ENCODE measurements around the gene TLK2.

DNA sequence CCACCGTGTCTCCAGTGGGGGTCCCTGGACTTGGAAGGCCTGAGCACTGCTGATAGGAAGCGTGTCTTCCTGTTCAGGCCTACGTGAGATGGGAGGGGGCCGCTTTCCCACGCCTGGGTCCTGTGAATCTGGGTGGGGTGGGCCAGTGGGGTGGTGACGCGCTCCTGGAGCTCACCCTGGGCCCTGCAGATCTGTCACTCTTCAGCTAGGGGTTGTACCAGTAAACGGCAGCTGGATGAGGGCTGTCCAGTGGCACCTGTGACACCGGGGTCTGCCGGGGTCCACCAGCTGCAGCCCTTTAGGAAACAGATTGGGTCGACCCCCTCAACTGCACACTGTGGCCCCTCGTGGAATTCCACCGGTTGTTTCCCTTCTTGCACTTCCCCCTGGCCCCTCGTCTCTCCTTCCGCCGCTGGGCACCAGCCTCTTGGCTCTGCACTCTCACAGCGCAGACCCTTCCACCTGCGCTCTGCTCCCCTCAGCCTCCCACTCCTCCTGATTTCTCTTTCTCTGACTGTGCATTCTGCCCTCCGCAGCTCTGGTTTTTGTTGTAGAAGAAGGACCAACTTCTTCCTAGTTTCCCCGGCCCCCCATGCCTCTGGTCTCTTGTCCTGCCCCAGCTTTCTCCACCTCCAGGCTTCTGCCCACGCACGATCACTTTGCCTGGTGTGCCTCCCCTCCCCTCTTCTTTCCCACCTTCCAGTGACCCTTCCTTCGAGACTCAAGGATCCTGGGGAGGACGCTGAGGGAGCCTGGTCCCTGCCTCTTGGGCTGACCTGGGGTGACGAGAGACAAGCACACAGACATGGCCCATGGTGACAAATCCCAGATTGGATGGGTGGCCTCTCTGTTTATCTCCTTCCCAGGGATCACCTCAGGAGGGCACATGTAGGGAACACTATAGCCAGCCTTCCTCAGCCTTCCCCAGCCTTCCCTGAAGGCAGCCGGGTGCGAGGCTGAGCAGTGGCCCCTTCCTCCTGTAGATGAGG is 153.6 kb downstream of the TLK2 start:
- TF ChIP-seq, protein P1, sequence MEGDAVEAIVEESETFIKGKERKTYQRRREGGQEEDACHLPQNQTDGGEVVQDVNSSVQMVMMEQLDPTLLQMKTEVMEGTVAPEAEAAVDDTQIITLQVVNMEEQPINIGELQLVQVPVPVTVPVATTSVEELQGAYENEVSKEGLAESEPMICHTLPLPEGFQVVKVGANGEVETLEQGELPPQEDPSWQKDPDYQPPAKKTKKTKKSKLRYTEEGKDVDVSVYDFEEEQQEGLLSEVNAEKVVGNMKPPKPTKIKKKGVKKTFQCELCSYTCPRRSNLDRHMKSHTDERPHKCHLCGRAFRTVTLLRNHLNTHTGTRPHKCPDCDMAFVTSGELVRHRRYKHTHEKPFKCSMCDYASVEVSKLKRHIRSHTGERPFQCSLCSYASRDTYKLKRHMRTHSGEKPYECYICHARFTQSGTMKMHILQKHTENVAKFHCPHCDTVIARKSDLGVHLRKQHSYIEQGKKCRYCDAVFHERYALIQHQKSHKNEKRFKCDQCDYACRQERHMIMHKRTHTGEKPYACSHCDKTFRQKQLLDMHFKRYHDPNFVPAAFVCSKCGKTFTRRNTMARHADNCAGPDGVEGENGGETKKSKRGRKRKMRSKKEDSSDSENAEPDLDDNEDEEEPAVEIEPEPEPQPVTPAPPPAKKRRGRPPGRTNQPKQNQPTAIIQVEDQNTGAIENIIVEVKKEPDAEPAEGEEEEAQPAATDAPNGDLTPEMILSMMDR (IDR thresholded peaks at IDR 0.05) = no peak
- TF ChIP-seq SIN3A (IDR thresholded peaks at IDR 0.05; ENCODE audit: borderline replicate concordance, insufficient read depth, low read depth, low read length) = no peak

Measured in Panc1 (cell line).